KMS-11 (cell line): ENCODE measurements around the gene NRXN3.

Source experiments
- H2AFZ ChIP-seq: fragments of 200-600 bp; sonication (generic); 2 replicates; pipeline ENCODE4 v1.6.1; 2016; ENCODE audit warnings: antibody characterized with exemption, mixed run types, low read depth
- H3K27ac ChIP-seq: fragments of 200-600 bp; sonication (generic); 2 replicates; pipeline ENCODE4 v1.6.1; 2016; ENCODE audit warnings: mild to moderate bottlenecking, mixed run types
- H3K27me3 ChIP-seq: fragments of 200-600 bp; sonication (generic); 2 replicates; pipeline ENCODE4 v1.6.1; 2017; ENCODE audit warnings: mild to moderate bottlenecking, low read depth, mixed run types, moderate library complexity; ENCODE audit not compliant: insufficient read depth
- H3K36me3 ChIP-seq: fragments of 200-600 bp; sonication (generic); 2 replicates; pipeline ENCODE4 v1.6.1; 2017; ENCODE audit warnings: mild to moderate bottlenecking, mixed run types; ENCODE audit not compliant: insufficient read depth
- H3K4me1 ChIP-seq: fragments of 200-600 bp; sonication (generic); 2 replicates; pipeline ENCODE4 v1.6.1; 2016; ENCODE audit warnings: mild to moderate bottlenecking, low read depth, mixed run types; ENCODE audit not compliant: poor library complexity, severe bottlenecking
- H3K4me2 ChIP-seq: fragments of 200-600 bp; sonication (generic); 2 replicates; pipeline ENCODE4 v1.7.0; 2016; ENCODE audit warnings: mild to moderate bottlenecking, mixed run types
- H3K4me3 ChIP-seq: fragments of 200-600 bp; sonication (generic); IDR thresholded peaks from 2 replicates; pipeline ENCODE4 v1.6.1; 2017; ENCODE audit warnings: low read depth, low read length, mixed read lengths; ENCODE audit not compliant: insufficient read depth
- H3K79me2 ChIP-seq: fragments of 200-600 bp; sonication (generic); 2 replicates; pipeline ENCODE4 v1.6.1; 2016; ENCODE audit warnings: low read depth, mixed run types; ENCODE audit not compliant: insufficient read depth
- H3K9ac ChIP-seq: fragments of 200-600 bp; sonication (generic); 2 replicates; pipeline ENCODE4 v1.6.1; 2016; ENCODE audit warnings: mild to moderate bottlenecking, mixed run types
- H4K20me1 ChIP-seq: fragments of 200-600 bp; sonication (generic); 2 replicates; pipeline ENCODE4 v1.6.1; 2016; ENCODE audit warnings: mild to moderate bottlenecking, mixed run types; ENCODE audit not compliant: insufficient read depth
- CTCF ChIP-seq: fragments of 200-600 bp; sonication (generic); conservative IDR thresholded peaks from 2 replicates; pipeline ENCODE4 v1.6.1; 2017; ENCODE audit warnings: low read depth, mild to moderate bottlenecking, antibody characterized with exemption, low read length, moderate library complexity, mixed read lengths

The NRXN3 gene

GRCh38 chr14:78319887-78320635, 149.9 kb downstream of the NRXN3 start:
- Histone ChIP-seq H3K27ac (no peak overlapping the region), H3K4me3 (no peak overlapping the region), H2AFZ (no peak overlapping the region), H3K36me3 (no peaks in the 10 kb centered on the region), H3K79me2 (no peaks in the 10 kb centered on the region), H3K27me3 (no peaks in the 10 kb centered on the region), H3K4me2 (no peak overlapping the region), H3K9ac (no peak overlapping the region), H3K4me1 (no peaks in the 10 kb centered on the region), H4K20me1 (no peaks in the 10 kb centered on the region)
- no peak for TF ChIP-seq CTCF

GRCh38 chr14:78324353-78324752, 154.2 kb downstream of the NRXN3 start:
- Histone ChIP-seq H3K9ac (no peak overlapping the region), H3K4me3 (no peak overlapping the region), H4K20me1 (no peaks in the 10 kb centered on the region), H3K36me3 (no peaks in the 10 kb centered on the region), H3K79me2 (no peaks in the 10 kb centered on the region), H3K4me2 (no peak overlapping the region), H3K4me1 (no peaks in the 10 kb centered on the region), H2AFZ (no peak overlapping the region), H3K27me3 (no peaks in the 10 kb centered on the region), H3K27ac (no peak overlapping the region)
- no peak for TF ChIP-seq CTCF

- no peak for TF ChIP-seq CTCF
- Histone ChIP-seq H3K79me2 (no peaks in the 10 kb centered on the region), H3K4me3 (no peak overlapping the region), H3K27ac (no peak overlapping the region), H3K9ac (no peak overlapping the region), H4K20me1 (no peaks in the 10 kb centered on the region), H3K4me2 (no peak overlapping the region), H3K4me1 (no peaks in the 10 kb centered on the region), H3K36me3 (no peaks in the 10 kb centered on the region), H2AFZ (no peak overlapping the region), H3K27me3 (no peaks in the 10 kb centered on the region)
Observed at GRCh38 chr14:78325911-78326310, 155.7 kb downstream of the NRXN3 start.

GRCh38 chr14:78327426-78328221, 157.5 kb downstream of the NRXN3 start:
- Histone ChIP-seq H3K79me2 (no peaks in the 10 kb centered on the region), H3K27me3 (no peaks in the 10 kb centered on the region), H3K4me3 (no peak overlapping the region), H3K4me1 (no peaks in the 10 kb centered on the region), H3K27ac (no peak overlapping the region), H3K36me3 (no peaks in the 10 kb centered on the region), H2AFZ (no peak overlapping the region), H4K20me1 (no peaks in the 10 kb centered on the region), H3K9ac (no peak overlapping the region), H3K4me2 (no peak overlapping the region)
- TF ChIP-seq CTCF: no peak
